ENCODE measurements around the gene CASQ2.
A peak's percentile ranks its signal among the peaks of the same experiment; 100 is the strongest.

CASQ2 gene

GRCh38 chr1:115694805-115695204, 73.7 kb downstream of the CASQ2 start:
- DNase-seq (ENCODE audit: low spot score) = no peak

GRCh38 chr1:115692224-115692623, 76.3 kb downstream of the CASQ2 start:
- no peak for DNase-seq (ENCODE audit: low spot score)

DNA sequence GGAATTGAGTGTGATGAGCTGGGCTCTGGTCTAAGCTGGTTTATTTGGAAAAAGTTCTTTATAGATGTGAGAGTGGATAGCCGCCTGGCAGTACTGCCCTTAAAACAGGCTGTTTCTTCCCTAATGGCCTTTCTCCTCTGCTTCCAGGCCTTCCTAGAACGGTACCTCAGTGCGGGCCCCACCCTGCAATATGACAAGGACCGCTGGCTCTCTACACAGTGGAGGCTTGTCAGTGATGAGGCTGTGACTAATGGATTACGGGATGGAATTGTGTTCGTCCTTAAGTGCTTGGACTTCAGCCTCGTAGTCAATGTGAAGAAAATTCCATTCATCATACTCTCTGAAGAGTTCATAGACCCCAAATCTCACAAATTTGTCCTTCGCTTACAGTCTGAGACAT, 77.5 kb downstream of the CASQ2 start:
- DNase-seq (ENCODE audit: low spot score) = no peak

DNA sequence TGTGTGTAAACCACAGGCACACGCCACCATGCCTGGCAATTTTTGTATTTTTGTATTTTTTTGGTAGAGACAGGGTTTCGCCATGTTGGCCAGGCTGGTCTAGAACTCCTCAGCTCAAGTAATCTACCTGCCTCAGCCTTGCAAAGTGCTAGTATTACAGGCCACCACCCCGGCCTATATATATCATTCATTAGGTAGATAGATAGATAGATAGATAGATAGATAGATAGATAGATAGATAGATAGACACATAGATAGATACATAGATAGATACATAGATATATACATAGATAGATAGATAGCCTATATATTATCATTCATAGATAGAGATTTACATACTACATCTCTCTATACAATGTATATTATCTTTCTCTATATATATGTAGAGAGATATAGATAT, 80.8 kb downstream of the CASQ2 start:
- DNase-seq (ENCODE audit: low spot score) = no peak

GRCh38 chr1:115685029-115685705, 83.3 kb downstream of the CASQ2 start:
- no peak for DNase-seq (ENCODE audit: low spot score)

- no peak for DNase-seq (ENCODE audit: low spot score)
Observed at GRCh38 chr1:115682792-115683191, 85.7 kb downstream of the CASQ2 start.

GRCh38 chr1:115680730-115681111, 87.8 kb downstream of the CASQ2 start:
- DNase-seq (ENCODE audit: low spot score) = no peak

DNA sequence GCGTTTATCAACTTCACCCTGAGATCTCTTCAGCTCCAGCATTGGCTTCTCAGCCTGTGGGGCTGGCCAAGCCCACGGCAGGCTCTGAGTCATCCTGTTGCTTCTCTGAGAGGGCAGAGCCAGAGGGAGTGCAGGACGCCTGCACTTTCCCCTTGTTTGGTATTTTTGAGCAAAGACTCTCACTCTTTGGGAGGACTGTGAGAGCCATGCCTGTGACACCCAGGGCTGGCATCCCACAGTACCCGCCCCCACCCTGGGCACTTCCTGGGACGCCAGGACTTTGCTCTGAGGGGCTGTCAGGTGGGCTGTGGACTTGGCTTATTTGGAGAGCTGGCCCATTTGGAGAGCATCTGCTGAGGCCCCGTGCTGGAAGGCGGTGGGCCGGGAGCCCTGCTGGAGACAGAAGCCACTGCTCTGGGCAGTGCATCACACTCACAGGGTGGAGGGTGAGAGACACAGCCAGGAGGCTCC, 89.3 kb downstream of the CASQ2 start:
- DNase-seq (ENCODE audit: low spot score) = peak; percentile 88

DNA sequence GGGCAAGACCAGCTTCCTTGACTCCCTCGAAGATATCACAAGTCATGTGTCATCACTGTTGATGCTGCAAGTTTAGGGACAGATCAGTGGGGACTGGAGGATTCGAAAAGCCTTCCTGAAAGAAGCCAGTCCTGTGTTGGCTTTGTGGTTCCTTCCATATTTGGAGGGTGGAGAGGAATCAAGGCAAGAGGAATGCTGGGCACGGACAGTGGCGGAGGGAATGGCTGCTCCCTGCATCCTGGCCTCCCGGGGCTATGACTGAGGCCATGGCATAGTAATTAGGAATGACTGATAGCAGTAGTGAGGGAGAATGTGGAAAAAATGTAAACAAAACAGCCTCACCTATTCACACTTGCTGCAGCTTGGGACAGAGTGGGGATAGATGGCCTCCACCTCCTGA, 90.4 kb downstream of the CASQ2 start:
- DNase-seq (ENCODE audit: low spot score) = no peak

- no peak for DNase-seq (ENCODE audit: low spot score)
Observed at GRCh38 chr1:115677565-115677964, 90.9 kb downstream of the CASQ2 start.

GRCh38 chr1:115677182-115677555, 91.3 kb downstream of the CASQ2 start:
- DNase-seq (ENCODE audit: low spot score) = no peak

- DNase-seq (ENCODE audit: low spot score) = no peak
Observed at GRCh38 chr1:115676498-115677181, 91.9 kb downstream of the CASQ2 start.

GRCh38 chr1:115672224-115673009, 96.1 kb downstream of the CASQ2 start:
- no peak for DNase-seq (ENCODE audit: low spot score)

DNA sequence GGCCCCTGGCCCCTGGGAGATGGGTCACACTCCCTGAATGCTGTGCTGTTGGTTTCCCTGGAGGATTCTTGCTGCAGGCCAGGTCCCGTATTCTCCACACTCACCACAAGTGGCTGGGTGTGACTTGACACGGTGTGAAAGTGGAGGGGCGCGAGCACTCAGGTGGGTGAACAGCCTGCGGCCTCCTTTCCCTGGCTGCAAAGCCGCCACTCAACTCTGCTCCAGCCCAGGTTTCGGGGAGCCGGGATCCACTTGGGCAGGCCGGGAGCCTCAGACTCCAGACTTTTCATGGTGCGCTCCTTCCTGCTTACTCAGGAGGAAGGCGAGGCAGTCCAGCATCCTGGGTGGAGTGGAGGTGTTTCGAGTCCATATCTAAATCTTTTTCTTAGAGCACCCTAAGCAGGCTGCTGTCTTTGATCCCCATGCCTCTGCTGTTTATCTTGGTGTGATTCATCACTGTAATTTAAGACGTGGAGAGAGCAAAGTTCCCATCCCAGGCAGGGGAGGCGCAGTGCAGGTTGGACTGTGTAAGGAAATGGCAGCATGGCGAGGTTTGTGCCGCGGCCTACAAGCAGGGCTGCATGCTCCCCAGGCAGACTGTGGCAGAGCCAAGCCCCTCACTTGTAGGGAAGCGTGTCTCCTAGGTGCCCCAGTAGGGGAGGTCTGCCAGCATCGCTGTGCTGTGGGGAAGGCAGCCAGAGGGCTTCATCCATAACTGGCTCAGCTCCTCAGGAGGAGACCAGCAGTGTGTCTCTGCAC, 97.2 kb downstream of the CASQ2 start:
- DNase-seq (ENCODE audit: low spot score) = no peak

DNA sequence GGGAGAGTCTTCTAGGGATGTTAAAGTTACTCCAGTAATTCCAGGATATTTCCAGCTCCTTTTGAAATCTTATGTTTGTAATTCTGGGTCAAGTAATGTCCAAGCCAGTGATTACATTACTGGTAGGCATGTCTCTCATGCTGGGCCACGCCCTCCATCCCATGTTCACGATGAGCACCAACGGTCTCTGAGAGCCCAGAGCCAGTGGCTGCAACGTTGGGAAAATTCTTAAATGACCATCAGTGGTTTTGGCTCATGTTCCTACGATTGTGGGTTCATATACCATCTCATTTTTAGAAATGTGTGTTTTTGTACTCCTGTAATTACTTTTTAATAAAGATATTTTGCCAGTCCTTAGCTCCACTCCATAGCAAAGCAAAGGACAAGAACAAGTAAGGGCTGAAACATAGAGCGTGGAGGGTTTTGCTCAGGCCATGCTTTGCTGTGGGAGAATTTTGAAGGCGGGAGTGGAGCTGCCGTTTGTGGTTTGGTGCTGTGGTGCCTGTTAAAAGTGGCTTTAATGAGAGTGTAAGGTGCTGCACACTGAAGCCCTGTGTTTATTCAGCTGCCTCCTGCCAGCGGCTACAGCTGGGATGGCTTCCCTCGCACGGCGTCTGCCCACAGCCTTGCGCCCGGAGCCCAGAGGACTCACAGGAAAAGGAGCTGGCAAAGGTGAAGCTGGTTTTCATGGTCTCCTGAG, 97.9 kb downstream of the CASQ2 start:
- DNase-seq (ENCODE audit: low spot score) = no peak

DNA sequence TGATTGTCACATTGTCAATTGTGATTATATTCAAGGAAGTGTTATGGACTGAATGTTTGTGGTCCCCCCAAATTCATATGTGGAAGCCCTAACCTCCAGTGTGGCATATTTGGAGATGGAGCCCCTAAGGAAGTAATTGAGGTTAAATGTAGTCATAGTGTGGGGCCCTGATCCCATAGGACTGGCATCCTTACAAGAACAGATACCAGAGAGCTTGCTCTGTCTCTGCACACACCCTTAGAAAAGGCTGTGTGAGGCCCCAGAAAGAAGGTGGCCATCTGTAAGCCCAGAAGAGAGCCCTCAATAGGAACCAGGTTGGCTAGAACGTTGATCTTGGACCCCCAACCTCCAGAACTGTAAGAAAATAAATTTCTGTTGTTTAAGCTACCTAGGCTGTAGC, 98.6 kb downstream of the CASQ2 start:
- no peak for DNase-seq (ENCODE audit: low spot score)

GRCh38 chr1:115669002-115669673, 99.4 kb downstream of the CASQ2 start:
- DNase-seq (ENCODE audit: low spot score) = peak; percentile 36

GRCh38 chr1:115668579-115668978, 99.9 kb downstream of the CASQ2 start:
- DNase-seq (ENCODE audit: low spot score) = no peak

- no peak for DNase-seq (ENCODE audit: low spot score)
Observed at GRCh38 chr1:115666702-115667101, 101.8 kb downstream of the CASQ2 start.

DNA sequence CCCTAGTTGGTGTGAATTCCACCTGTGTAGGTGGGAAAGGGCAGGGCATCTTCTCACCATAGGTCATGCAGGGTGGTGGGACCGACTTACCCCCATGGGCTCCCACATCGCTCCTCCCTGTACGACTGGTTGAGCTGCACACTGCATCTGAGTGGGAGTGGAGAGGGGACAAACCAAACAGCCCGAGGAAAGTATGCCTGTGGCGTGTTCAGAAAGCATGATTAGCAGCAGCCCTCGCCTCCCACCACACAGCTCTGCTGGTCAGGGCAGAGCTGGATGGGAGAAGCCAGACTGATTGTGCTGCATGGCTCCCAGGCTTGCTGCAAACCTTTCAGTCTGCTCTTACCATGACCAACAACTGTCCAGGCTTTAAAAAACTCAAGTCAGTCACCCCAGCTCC, 102.3 kb downstream of the CASQ2 start:
- DNase-seq (ENCODE audit: low spot score) = no peak

All from AG08396 (cell line).